Fibroblast of skin of abdomen (primary cell): ENCODE results near the gene SRPK3.
"Not testable (repeated sequence)": the region's sequence is repeated elsewhere in the genome, so short reads cannot be mapped to it uniquely, and the experiment has no call there.

Experiments used
- DNase-seq: peaks from one replicate; pipeline ENCODE4 v3.0.0-alpha.2; 2013

Gene SRPK3

DNA sequence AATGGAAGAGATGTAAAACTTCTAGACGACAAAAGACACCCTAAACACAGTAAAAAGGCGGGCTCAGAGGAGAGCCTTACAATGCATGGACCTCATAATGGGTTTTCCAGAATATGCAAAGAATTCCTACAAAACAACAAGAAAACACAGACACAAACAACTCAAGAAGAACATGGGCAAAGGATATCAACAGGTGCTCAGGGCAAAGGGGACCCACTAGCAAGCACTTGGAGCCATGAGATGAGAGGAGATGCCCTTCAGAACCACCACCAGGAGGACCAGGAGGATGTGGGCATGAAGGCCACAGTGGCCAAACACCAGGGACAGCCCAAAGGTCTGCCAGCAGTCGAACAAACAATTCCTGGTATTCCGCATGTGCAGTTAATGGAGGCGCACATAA lies 32.3 kb downstream of the SRPK3 start:
- no peak for DNase-seq

DNA sequence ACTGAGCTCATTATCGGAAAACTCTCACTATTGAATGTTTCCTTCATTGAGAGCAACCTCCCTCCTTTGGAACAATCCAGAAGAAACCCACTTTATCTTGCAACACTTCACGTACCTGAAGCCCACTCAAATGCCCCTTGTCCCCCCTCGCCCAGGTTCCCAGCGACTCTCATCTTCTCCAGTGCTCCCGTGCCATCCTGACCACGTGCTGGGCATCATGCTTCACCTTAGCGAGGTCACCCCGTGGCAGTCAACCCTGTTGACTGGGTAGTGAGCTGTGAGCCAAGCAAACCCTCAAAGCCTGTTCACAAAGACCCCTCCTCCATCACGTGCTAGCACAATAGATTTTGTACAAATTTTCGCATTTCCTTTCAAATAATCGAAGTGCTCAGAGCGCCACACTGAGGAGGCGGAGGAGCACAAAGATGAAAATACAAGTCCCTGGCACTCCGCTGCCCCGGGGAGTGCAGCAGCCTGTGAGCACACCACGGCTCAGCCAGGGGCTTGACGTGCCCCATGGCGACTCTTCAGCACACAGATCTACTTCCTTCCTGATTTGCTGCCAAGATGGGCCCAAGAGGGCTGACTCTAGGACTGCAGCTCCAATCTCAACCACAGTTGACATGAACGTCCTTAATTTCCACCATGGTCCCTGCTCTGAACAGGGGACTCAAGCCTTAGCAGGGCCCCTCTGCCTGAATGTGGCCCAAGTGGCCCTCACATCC lies 33.9 kb downstream of the SRPK3 start:
- no peak for DNase-seq

DNA sequence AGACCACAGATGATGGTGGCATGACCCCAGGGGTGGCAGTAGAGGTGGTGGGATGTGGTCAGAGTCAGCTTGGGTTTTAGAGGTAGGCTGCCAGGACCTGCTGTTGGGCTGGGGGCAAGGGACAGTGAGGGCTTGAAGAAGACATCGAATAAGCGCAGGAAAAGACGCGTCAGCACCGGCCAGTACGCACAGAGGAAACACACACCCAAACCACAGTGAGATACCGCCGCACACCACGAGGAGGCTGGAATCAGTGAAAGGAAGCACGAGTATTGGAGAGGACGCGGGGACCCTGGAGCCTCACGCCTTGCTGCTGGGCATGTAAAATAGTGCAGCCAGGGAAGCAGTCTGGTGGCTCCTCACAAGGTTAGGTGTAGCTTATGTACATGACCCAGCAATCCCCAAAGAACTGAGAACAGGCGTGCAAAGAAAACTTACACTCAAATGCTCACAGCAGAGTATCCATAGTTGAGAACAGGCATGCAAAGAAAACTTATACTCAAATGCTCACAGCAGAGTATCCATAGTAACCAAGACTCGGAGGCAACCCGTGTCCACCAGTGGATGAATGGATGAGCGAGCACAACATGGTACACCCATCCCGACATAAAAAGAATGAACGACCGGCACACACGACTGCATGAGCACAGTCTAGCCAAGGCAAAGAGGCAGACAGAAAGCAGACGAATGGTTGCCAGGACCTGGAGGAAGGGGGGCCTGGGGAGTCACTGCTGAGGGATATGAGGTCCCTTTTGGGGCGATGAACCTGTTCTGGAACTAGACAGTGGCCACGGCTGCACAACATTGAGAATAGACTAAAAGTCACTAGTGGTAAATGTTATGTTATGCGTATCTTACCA lies 36.2 kb downstream of the SRPK3 start:
- DNase-seq = no peak

DNA sequence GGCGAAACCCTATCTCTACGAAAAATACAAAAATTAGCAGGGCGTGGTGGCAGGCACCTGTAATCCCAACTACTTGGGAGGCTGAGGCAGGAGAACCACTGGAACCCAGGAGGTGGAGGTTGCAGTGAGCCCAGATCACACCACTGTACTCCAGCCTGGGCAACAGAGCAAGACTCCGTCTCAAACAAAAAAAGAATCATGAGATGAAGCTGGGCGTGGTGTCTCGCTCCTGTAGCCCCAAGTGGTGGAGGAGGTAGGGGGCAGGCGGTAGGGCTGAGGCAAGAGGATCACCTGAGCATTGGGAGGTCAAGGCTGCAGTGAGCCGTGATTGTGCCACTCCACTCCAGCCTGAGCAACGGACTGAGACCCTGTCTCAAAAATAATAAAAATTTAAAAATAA lies 37.2 kb downstream of the SRPK3 start:
- DNase-seq = not testable (repeated sequence)

DNA sequence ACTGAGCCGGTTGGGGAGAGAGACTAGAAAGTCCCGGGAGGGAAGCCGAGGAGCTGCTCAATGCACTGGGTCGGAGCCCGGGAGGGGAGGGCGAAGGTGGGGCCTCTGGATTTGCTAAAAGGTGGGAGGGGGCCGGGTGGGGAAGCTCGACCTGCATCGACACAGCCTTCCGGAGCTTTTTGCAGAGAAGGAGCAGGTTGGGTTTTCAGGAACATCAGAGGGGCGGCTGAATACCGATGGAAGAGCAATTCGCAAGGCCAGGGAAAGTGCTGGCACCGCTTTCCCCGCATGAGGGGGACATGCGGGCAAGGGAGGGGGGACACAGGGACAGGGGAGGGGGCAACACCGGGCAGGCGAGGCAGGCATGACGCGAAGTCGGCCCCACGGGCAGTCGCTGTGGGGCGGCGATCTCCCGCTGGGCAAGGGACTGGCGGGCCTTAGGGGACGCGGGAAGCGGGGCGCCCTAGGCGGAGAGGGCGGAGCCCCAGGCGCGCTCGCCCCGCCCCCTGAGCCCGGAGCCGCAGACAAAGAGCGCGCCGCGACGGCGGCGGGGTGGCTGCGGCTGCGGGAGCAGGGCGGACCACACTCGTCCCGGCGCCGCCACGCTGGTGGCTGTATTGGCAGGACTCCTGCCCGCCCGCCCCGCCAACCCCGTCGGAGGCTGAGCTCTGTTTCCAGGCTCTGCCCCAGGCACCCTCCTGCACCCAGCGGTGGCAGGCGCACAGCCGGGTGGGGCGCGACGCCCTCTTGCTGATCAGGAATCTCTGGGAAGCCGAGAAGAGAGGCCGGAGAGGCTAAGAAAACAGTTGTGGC lies 37.9 kb downstream of the SRPK3 start:
- peak; percentile 10 for DNase-seq

DNA sequence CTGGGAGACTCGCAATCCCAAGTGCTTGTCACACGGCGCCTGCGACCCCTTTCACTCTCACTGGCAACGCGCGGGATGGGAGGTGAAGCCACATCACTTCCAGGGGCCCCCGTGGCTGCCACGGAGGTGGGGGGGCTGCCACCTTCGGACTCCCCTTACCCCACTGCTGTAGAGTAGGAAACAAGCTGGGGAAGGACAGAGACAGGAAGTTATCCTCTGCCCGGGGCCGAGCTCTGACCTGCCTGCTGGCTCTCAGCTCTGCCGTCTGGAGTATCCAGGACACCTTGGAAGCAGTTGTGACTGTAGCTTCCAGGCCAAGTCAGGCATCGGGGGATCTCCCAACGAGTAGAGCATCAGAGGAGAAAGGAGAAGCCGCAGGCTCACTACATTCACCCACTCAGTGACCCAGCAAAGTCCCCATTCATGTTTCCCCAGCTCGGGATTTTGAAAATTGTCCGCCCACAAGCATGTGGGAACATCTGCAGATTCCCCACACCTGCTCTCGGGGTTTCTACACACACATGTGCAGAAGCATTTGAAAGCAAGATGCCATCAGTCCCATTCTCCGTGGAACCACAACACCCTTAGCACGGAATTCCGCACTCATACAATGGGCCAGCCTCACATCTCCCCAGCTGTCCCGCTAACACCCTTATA lies 38.7 kb downstream of the SRPK3 start:
- DNase-seq = no peak

DNA sequence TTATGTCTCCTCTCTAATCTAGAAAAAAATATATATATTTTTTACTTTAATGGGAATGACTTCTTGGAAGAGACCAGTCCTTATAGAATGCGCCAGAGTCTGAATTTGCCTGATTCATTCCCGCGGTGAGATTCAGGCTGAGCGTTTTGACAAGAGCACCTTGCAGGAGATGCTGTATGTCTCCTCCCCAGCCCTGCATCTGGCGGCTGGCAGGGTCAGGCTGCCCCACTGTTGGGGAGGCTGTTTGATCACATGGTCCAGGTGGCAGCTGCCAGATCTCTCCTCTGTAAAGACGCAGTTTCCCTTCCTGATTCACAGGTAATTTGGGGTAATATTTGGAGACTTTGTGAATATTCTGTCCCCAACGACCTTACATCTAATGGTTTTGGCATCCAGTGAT lies 39.8 kb downstream of the SRPK3 start:
- no peak for DNase-seq

DNA sequence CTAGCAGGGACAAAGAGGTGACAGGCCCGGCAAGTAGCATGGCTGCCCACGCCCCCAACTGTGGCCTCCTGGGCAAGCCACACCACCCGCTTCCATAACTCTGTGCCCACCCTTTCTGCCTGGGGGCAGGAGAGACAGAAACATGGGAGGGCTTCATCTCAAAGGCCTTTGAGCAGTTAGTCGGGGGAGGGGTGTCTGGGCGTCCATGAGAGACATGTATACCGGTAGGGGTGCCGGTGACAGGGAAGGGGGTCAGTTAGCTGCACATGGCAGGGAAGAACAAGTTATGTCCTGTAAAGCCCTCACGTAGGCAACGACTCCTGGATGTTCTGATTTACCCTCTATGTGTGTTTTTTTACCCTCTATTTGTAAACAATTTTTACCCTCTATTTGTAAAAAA lies 40.2 kb downstream of the SRPK3 start:
- DNase-seq = no peak

DNA sequence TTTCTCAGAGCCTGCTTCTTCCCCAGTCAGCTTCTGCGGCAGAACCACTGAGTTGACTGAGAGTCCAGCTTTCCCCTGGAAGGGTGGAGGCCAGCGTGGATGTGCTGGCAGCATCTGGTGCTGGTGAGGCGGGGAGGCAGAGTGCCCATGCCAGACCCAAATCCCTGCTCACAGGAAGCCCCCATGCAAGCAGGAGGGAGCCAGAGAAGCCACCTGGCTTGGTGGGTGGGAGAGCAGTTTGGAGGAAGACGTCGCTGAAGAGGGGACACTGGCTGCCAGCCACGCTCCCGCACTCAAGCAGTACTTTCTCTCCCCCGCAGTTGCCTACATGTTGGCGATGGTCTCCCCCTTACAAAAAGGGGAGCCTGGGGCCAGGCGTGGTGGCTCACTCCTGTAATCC lies 43.5 kb downstream of the SRPK3 start:
- DNase-seq = no peak

DNA sequence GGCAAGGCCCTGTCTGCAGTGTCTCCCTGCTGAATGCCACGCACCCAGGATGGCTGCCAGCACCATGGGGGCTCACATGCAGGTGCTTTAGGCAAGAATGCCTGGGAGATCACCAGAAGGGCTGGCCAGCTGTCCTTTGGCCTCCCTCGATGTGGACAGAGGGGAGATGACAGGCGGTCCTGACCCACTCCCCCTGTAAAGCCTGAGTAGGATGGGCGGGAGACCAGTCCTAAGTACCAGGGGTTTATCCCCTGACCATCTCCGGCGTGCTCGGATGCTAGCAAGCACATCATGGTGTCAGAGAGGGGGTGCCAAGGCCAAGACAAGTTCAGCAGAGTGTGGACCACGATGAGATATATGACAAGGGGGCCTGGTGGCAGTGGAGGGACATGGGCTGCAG lies 44.2 kb downstream of the SRPK3 start:
- no peak for DNase-seq

DNA sequence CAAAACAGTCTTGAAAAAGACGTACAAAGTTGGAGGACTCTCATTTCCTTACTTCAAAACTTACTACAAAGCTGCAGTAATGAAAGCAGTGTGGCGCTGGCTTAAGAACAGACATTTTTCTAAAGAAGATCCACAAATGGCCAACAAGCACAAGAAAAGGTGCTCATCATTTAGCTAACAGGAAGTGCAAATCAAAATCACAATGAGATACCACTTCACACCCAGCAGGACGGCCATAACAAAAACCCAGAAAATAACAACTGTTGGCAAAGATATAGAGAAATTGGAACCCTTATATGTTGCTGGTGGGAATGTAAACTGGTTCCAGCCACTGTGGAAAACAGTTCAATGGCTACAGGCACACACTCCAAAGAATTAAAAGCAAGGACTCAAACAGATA lies 46.2 kb downstream of the SRPK3 start:
- DNase-seq = no peak

DNA sequence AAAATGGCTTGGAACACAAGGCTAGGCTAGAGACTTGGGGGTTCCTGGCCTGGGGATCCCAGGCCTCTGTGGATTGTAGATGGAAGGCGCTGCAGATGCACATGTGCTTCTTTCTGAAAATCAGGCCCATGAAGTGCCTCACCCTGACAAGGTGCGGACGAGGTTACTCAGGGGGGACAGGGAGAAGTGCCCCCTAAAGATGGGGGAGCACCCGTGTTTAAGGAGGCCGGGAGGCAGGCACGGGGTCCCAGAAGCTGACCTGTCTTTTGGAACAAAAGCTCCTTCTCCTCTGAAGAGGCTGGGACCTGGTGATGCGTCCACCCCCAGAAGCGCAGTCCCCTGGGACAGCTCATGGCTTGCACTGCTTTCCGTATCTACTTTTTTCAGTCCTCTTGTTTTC lies 47.1 kb downstream of the SRPK3 start:
- DNase-seq = no peak

DNA sequence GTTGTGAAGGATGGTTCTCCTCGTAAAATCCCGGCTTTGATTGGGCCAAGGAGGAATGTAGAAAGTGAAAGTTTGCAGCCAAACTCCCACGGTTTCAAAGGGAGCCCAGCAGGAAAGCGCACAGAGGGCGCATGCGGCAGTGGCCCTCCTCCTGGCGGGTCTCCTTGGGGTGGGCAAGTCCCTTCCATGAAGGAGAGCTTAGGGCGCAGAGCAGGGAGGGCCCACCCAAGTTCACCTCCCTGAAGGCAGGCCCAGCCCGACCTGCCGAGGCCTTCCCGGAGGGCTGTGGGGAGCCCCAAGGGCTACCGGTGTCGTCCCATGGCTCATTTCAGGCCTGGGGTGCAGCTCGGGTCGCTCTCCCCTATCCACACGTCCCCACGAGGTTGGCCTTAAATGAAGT lies 47.5 kb downstream of the SRPK3 start:
- DNase-seq = no peak

DNA sequence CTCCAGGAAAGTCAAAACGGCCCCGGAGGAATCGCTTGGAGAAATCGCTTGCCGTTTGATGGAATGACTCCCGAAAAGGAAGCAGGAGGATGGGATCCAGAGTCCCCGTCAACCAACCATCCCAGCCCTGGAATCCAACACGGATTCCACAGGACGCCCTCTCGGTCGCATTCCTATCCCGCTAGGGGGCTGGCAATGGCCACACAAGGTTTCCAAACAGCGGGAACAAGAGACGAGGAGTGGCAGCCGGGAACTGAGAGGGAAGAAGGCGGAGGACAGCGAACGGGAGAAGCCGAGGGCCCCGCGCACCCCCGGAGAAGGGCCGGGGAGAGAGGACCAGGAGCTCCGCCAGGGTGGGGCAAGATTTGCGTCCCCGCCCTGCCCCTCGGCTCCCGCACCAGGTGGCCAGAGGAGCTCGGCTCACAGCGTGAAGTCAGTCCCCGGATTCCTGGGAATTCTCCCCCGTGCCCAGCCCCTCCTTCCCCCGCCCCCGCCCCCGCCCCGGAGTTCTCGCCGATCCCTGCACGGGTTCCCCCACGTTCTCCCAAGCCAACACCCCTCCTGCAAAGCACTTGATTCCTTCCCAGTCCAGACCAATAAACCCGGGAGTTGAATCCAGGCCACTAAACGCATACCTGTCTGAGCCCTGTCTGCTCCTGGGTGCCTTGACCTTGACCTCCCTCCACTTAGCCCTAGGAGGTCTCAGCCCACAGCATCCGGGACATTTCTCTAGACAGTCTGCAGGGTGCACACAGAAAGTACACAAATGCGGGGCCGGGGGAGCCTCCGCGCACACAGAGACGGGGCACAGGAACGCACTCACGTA lies 48.1 kb downstream of the SRPK3 start:
- DNase-seq = peak; percentile 16

DNA sequence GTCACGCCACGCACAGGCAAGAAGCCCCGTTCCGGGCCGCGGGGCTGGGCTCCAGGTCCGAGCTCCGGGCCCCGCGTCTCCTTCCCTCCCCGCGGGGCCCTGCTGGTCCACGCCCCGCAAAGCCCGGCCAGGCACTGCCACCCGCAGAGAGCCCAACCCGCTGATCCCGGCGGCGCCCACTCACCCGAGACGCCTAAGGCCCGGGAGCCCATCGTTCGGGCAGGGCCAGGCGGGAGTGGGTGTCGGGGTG lies 48.6 kb downstream of the SRPK3 start:
- DNase-seq = no peak

DNA sequence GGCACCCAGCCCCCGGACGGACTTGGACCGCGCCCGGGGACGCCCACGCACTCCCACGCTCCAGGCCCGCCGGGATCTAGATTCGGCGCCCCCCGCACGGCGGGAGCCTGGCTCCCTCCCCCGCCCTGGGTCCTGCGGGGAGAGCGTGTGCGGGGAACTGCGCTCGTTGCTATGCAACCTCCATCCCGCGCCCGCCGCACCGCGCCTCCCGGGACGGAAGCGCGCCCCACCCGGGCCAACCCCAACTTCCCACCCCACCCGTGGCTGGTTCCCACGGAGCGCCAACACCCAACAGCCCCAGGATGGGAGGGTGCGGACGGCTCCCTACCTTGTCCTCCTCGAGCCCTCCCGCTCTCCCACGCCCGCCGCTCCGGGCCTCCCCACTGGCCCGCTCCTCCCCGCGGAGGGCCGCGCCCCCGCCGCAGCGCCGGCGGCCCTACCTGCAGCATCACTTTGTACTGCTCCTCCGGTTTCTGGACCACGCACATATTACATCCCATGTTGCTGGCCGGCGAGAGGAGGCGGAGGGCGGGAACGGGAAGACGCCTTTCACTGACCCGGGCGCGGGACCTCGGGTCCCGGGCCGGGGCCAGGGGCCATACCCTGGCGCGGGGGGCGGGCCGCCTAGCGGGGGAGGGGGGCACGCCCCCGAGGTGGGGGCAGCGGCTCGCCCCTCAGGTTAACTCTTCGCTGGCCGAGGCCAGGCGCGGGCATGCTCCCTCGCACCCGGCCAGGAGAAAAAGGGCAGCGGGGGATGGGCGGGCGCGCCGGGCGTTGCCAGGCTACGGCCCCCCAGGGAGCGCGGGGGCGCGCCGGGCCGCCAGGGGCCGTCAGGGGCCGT lies 49.2 kb downstream of the SRPK3 start, which contains the start of gene PDZD4:
TSS of gene PDZD4 (minus strand) at position 746 of the 841 bp plus-strand sequence. CDS start at position 500, 246 bp downstream.
- DNase-seq = no peak

DNA sequence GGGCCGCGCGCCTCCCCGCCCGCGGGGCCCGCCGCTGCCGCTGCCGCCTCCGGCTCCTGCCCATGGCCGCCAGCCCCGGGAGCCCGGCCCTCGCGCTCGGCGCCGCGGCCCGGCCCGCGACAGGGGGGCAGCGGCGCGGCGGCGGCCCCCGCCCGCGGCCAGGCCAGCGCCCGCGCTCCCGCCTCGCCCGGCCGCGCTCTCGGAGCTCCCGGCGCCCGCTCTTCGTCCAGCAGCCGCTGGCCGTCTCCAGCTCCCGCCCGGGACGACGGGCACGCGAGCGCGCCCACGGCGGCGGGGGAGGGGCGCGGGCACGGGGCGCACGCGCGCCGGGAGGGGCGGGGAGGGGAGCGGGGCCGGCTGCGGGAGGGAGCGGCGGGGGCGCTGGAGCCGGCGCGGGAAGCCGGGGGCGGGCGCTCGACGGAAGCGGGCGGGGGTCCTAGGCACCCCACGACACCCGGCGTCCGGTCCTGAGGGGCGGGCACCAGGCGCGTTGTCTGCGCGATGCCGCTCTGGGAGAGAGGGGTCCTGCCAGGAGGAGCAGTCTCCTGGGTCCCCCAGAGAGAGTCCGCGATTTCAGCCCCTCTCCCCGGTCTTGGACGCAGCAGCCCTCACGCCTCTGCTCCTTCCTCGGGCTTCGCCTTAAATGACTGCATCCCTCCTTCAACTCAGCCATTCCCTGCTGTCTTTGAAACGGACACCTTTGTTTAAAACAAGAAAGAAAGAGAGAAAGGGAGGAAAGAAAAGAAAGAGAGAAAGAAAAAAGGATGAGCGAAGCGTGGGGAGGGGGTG lies 50.0 kb downstream of the SRPK3 start:
- DNase-seq = no peak

DNA sequence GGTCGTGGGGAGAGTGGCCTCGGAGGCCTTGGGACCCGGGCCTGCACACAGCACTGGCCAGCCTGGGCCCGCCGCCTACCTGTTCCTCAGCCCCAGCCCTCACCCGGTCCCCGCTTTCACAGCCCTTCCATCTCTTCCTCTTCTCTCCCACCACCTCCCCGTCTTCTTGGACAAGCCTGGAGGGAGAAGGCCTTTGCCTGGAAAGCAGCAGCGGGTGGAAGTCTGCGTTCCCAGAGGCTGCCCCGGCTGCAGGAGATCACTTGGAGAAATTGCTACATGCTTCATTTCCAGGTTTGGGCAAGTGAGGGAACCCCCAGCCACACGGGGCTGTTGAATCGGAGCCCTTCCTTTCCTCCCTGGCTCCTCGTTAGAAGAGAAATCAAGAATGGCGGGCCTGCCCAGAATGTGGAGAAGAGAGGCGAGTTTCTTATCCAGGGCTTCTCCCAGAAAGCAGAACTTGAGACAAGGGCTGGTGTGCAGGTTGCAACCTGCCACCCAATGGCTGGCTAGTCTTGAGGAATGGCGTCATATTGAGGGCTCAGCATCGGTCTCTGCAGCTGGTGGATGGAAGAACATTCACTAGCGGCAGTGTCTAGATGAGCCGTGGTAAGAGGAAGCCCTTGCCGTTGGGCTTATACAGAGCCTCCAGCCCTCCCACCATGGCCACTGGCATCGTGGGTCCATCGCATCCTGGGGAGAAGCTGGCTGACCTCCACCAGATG lies 50.7 kb downstream of the SRPK3 start:
- no peak for DNase-seq

DNA sequence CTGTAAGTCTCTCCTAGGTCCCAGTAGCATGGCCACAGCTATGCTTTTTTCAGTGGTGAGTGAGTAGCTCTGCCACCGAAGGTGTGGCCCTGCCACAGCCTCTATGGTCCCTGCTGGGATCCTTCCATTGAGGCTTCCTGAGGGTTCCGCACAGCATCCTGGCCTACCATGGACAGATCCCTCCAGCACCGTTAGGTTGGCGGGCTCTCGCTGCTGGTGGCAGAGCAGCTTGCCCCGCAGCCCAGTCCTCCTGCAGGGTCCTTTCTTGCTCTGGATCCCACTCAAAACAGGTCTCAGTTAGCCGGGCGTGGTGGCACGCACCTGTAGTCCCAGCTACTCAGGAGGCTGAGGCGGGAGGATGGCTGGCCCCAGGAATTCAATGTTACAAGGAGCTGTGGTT lies 51.9 kb downstream of the SRPK3 start:
- no peak for DNase-seq
